Measurements from ENCODE around the gene OVAAL. TPM values are rescaled to one million over a fixed set of nuclear protein-coding genes. Genes with fewer than 3 reads are reported as not detected.

OVAAL gene
- under 1 TPM; 0.44 to 0.53 TPM for total RNA-seq
- long read RNA-seq: 0 reads

DNA sequence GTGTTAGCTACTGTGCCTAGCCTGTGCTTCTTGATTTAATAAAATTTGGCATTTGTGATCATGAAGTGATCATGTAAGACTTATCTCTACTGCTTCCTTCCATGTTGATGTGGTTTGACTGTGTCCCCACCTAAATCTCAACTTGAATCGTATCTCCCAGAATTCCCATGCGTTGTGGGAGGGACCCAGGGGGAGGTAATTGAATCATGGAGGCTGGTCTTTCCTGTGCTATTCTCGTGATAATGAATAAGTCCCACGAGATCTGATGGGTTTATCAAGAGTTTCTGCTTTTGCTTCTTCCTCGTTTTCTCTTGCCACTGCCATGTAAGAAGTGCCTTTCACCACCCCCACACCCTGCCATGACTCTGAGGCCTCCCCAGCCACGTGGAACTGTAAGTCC lies at the start of gene OVAAL:
Gene OVAAL, plus strand, starts transcription at position 301 of the 400 bp plus-strand sequence.
- DNase-seq (no peak), ATAC-seq (no peak)
- intact Hi-C loops (cut with DNase I): no loop called here

DNA sequence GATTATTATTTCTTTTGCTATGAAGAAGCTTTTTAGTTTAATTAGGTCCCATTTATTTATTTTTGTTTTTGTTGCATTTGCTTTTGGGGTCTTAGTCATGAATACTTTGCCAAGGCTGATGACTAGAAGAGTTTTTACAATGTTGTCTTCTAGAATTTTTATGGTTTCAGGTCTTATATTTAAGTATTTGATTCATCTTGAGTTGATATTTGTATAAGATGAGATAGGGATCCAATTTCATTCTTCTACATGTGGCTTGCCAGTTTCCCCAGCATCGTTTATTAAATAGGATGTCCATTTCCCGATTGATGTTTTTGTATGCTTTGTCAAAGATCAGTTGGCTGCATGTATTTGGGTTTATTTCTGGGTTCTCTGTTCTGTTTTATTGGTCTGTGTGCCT lies 47.9 kb upstream of the OVAAL start:
- ATAC-seq: no peak
- no peak for DNase-seq
- intact Hi-C loops (cut with DNase I): loop anchor here (10.0 kb wide), 2 partner anchors 344 to 654 kb away; no protein-coding TSS in a partner anchor

DNA sequence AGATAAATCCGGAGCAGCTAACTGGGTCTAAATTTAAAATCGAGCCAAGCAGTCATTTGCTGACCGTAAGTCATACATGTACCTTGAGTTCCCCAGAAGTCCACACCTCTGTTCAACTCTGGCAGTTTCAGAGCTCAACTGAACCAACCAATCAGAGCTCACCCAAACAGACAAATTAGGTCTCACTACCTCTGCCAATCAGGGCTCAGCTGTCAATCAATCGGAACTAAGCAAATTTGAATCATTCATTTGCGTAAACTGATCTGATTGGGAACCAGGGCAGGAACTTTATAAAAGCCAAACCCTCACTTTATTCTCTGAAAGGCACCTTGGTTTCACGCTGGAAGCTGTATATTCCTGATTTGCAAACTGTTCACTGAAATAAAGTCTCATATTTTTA lies 45.2 kb upstream of the OVAAL start:
- DNase-seq: no peak
- intact Hi-C loops (cut with DNase I): loop anchor here (10.0 kb wide), 2 partner anchors 341 to 651 kb away; no protein-coding TSS in a partner anchor
- no peak for ATAC-seq

DNA sequence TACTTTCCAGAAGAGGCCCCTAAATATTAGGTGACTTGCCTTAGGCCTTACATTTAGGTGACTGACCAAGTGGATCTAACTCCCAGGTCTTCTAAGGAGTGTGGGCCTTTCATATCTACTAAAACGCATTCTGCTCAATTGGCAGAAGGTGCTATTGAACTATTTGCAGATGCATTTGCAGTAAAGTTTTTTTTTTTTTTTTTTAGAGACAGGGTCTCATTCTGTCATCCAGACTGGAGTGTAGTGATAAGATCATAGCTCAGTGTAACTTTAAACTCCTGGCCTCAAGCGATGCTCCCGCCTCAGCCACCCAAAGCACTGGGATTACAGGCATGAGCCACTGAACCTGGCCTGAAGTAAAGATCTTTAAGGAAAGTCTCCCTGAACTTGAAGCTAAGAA lies 43.4 kb upstream of the OVAAL start:
- intact Hi-C loops (cut with DNase I): loop anchor here (5.0 to 10.0 kb wide), 3 partner anchors 339 to 649 kb away; no protein-coding TSS in a partner anchor
- no peak for DNase-seq
- ATAC-seq: no peak

DNA sequence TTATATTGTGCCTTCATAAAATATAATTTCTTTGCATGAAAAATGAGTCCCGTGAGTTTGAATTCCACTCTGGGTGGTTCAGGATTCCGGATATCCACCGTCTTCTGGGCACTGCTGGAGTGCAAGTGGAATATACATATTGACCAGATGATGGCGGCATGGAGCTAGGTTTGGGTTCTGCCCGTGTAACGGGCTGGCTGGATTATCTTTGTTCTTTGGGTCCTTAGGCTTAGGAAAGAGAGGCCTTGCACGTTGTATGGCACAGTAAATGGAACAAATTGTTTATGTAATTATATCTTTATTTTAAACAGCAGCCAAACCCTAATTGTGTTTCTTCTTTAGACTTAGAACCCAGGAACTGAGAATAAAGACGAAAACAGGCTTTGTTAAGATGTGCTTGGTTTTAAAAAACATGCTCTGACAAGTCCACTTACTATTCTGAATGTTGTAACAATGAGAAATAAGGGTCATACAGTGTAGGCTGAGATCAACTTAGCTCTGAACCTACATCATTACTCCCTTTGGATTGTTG lies 42.8 kb upstream of the OVAAL start:
- intact Hi-C loops (cut with DNase I): loop anchor here (5.0 to 10.0 kb wide), 3 partner anchors 339 to 649 kb away; no protein-coding TSS in a partner anchor

DNA sequence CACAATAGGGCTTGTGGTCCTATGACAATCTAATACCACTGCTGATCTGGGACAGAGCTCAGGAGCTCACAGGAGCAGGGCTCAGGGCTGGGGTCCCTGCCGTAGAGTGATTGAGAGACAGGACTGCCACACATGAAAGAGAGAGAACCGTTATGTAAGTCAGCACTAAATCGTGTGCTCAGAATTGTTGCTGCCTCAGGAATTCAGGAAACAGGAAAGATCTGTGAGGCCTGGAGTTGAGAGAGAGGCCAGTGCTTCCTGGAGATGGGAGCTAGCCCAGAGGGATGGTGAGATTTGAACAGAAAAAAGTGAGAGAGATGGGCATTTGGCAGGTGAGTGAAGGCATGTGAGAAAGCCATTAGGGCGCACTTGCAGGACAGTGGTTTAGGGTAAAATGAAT lies 38.9 kb upstream of the OVAAL start:
- no peak for ATAC-seq
- no peak for DNase-seq
- intact Hi-C loops (cut with DNase I): loop anchor here (5.0 to 10.0 kb wide), 4 partner anchors 335 to 645 kb away; no protein-coding TSS in a partner anchor

More for the DNA sequence above, 42.8 kb upstream of the OVAAL start:
- ATAC-seq (peak; percentile 95 to 96), DNase-seq (peak; percentile 58)

DNA sequence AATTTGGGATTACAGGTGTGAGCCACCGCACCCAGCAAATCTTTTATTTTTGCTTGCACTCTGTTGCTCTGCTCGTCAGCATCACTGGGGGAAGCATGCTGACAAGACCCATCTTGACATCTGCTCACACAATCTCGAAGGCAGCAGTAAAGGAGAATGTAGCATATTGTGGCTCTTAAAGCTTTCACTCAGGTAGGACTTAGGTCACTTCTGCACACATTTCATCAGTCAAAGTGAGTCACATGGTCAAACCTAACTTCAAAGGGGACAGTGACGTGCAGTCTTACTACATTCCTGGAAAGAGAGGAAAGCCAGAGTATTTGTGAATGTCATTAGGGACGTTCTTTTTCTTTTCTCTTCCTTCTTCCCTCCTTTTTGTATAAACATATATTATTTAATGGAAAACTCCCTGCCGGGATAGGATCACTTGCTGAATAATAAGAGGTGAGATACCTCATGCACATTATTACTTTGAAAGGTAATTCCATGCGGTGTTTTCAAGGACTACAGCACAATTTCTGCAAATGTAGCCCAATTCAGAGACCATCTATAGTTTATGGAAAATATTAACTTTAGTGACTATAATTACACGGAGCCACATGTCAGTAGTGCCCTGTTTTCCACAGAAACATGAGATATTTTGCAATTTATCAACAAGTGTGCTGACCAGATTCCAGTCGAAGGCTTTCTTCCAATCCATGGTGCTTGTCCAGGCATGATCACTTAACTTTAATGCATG lies 37.1 kb upstream of the OVAAL start:
- intact Hi-C loops (cut with DNase I): loop anchor here in 1 of 2 donors (10.0 kb wide), 1 partner anchor 623 kb away; no protein-coding TSS in a partner anchor
- ATAC-seq (no peak), DNase-seq (no peak)

DNA sequence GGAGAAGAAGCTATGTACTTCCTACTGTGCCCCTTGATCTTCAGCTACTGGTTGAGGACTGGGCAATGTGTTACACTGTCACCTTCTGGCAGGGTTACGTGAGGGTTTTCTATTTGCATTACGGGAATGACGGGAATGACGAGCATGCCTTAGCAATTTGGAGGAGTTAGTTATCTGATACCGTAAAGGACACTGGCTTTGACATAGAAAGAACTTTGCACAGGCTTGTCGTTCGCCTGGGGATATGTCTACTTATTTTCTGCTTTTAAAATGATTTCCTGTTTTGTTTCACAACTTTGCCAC lies 36.6 kb upstream of the OVAAL start:
- intact Hi-C loops (cut with DNase I): loop anchor here in 1 of 2 donors (10.0 kb wide), 1 partner anchor 623 kb away; no protein-coding TSS in a partner anchor
- DNase-seq: no peak
- ATAC-seq: no peak

DNA sequence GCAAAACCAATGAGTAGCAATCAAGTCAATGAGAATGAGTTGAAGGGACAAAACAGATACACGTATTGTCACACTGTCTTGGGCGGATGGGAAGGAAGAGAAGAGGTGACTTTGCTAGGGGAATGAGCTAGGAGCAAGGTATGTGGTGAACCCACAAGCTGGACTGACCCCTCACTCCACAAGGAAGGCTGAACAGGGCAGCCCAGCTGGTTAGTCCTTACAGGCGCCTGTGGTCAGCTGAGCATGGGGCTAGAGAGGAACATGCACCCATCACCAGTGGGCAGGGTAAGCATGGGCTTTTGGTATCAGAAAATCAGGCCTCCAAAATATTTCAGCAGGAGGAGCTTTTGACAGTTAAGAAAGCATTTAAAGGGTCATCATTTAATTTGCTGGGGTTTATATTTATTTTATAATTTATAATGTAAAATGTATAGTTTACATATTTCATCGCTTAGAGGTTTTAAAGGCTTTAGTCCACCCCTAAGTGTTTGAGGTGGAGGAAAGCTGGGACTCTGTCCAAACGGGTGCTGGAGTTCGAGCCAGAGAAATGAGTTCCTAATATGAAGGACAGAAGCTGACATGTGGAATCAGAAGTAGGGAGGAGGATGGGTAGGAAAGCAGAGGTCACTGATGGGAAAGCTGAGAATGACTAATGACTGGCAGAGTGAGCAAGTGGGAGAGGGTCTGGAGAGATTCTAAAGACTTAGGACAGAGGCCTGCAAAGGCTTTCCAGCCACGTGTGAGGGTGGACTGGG lies 34.4 kb upstream of the OVAAL start:
- intact Hi-C loops (cut with DNase I): loop anchor here in 1 of 2 donors (10.0 kb wide), 1 partner anchor 620 kb away; no protein-coding TSS in a partner anchor
- peak in 1 of 2 donors; percentile 54 for ATAC-seq
- no peak for DNase-seq

DNA sequence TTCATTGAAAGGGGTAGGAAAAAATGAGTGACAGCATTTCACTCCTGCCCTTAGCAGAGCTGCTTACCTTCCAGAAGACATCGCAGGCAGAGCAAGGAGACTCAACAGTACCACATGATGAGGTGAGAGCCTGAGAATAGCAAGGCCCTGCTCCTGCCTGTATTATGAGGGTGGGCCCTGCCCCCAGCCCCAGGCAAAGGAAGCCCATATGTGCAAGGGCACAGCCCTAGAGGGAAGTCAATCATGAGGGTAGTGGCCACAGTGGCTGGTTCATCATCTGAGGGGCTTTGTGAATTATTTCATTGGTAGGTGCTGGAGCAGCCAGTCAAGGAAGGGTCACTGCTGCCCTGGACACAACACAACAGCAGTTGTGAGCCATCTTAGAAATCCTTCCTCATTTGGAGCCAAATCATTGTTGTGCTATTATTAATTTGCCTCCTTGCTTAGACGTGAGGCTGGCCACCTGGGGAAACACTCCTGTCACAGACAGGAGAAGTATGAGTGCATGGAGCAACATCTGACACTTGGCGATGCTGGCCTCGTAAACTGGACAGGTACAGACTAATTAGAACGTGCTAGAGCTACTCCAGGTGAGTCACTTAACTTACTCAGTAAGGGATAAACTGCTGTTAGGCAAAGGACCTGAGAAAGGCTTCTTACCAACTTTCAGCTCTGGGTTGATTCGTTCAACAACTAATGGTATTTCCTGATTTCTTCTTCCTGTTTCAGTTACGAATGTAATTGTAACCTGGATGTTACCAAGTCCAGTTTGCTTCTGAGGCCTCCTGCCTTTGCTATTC lies 33.6 kb upstream of the OVAAL start:
- no peak for DNase-seq
- ATAC-seq: no peak
- intact Hi-C loops (cut with DNase I): loop anchor here in 1 of 2 donors (10.0 kb wide), 1 partner anchor 620 kb away; no protein-coding TSS in a partner anchor

DNA sequence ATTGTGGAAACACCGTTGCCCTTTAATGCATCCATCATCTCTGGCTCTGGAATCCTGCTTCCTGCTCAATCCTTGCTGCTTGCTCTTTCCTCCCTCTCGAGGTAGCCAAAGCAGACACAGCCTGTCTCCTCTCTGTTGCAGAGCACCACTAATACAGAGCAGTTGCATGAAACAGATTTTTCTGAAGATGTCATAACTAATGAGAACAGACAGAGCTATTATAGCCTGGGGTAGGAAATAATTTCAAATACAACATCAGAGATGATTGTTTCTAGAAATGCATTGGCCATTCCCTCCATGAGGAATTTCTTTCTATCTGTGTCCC lies 33.1 kb upstream of the OVAAL start:
- intact Hi-C loops (cut with DNase I): loop anchor here in 1 of 2 donors (10.0 kb wide), 1 partner anchor 619 kb away; no protein-coding TSS in a partner anchor
- DNase-seq (no peak), ATAC-seq (no peak)

DNA sequence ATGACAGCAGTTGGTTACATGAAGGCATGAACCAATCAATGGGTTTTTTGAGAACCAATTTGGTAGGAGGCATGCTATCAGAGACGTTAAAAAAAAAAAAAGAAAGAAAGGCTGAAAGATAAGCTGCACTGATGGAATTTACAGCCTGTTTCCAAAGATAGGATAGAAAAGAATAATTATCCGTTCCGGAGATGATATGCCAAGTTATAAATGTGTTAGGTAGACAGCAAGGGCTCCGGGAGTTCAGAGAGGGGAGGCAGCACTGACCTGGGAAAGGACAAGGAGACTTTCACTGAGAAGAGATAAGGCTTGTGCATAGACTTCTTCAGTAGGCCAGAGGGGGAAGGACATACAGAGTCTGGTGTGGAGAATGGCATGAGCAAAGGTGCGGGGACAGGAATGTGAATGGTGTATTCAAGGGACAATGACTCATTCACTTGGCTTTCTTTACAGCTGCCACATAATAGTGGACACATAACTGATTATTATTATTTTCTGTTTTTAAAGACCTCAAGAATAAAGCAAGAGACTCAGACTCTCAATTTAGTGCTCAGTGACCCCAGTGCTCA lies 31.6 kb upstream of the OVAAL start:
- DNase-seq (no peak), ATAC-seq (peak in 1 of 2 donors; percentile 40)
- intact Hi-C loops (cut with DNase I): loop anchor here in 1 of 2 donors (10.0 kb wide), 1 partner anchor 618 kb away; no protein-coding TSS in a partner anchor

DNA sequence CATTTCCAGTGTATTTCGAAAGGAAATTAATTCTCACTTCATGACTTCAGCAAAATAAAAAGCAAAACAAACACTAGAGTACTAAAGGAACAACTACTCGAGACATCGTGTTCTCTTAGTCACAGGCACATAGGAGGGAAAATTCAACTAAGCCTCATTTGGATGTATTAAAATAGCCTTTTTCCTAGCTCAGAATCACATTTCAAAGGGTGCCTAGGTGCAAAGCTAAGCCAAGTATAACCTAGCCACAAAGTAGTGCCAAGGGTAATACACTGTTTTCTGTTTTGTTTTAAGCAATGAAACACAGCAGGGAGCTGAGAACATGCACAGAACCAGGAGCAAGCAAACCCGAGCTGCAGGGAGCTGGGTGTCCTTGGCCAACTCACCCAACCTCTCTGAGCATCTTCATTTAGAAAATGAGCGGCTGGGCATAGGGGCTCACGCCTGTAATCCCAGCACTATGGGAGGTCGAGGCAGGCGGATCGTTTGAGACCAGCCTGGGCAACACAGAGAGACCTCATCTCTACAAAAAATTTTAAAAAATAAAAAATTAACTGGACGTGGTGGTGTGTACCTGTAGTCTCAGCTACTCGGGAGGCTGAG lies 29.8 kb upstream of the OVAAL start:
- ATAC-seq: no peak
- intact Hi-C loops (cut with DNase I): loop anchor here in 1 of 2 donors (10.0 kb wide), 1 partner anchor 616 kb away; no protein-coding TSS in a partner anchor
- no peak for DNase-seq

DNA sequence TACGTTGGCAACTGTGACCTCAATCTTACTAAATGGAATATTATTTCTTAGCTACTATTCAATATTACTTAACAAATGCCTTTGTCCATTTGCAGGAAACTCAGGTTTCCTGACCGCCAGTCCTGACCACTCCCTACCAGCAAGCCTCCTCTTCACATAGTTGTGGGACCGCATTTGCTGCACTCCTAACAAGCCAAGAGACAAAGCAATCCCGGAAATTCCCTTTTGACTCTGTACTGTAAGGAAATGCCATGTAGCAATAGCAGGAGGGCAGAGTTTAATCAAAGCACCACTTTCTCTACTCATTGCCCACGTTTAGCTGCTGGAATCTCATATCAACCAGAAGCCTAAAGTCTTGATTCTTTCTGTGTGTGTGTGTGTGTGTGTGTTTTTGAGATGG lies 28.3 kb upstream of the OVAAL start:
- DNase-seq (no peak), ATAC-seq (peak; percentile 63 to 64)
- intact Hi-C loops (cut with DNase I): loop anchor here (5.0 to 10.0 kb wide), 2 partner anchors 104 to 332 kb away; partner anchors contain the start of gene XPR1 (in 1 of the 2)

DNA sequence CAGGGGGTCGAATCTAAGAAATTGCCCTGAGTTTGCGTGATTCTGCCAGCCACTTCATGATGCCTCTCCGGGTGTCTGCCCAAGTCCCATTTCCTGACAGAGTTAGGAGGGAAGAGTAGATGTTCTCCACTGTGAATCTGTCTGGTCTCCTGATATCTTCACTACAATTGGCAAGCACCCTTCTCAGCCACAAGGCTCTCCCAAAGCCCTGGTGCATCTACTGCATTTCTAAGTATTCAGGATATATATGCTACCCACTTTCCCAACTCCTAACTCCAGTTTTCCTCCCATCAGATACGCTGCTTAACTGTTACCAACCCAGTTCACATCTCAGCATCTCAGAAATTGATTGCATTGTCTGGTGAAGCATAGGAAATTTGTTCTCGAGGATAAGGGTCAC lies 25.9 kb upstream of the OVAAL start:
- intact Hi-C loops (cut with DNase I): loop anchor here (5.0 to 10.0 kb wide), 2 partner anchors 102 to 329 kb away; partner anchors contain the start of gene XPR1 (in 1 of the 2)
- DNase-seq (no peak), ATAC-seq (no peak)

DNA sequence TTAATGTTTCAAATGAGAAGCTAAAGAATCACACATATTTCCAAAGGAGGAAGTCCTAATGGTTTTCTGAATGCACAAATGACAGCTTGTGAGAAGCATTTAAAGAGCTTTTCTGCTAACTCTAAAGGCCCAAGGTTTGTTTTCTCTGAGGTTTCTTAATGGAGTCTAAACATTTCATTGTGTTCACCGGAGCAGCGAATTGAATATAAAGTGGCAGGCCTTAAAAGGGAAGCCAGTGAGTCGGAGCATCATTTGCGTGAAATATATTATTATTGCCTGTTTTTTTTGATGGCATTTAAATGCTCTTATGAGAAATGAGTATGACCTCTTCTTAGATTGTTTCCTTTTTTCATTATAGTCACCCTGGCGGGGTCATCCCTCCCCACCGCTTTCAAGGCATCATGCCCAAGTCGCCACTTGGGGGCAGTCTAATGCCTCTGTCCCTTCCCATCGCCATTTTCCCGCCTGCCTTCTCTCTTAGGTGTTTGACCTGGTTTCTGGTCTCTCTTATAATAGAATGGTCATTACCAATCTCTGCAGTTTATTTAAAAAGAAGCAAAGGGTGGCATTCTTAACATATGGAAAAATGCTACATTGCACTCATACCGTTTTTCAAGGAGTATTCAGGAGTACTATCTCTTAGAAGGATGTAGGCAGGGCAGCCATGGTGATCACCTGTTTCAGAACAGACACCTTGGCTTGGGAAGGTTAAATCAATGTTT lies 25.3 kb upstream of the OVAAL start:
- DNase-seq (peak; percentile 70), ATAC-seq (peak; percentile 81 to 86)
- intact Hi-C loops (cut with DNase I): loop anchor here (5.0 to 10.0 kb wide), 2 partner anchors 101 to 329 kb away; partner anchors contain the start of gene XPR1 (in 1 of the 2)

DNA sequence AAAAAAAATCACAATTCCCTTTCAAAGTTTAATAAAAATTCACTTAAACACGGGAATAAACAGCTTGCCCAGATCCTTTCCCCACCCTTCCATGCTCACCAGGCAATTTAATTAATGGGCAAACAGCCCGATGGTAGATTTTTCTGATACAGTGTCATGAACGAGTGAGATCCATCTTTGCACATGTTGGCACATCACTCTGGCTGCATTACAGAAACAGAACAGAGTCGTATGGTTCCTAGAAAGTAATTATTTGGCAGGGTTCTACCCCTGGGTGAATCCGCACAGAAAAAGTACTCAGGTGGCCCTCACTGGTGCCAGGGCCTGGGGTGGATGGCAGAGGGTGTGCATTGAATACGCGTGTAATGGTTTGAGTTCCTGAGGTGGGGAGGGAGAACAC lies 24.6 kb upstream of the OVAAL start:
- DNase-seq (no peak), ATAC-seq (no peak)
- intact Hi-C loops (cut with DNase I): loop anchor here (5.0 to 10.0 kb wide), 2 partner anchors 101 to 328 kb away; partner anchors contain the start of gene XPR1 (in 1 of the 2)

Data from left cardiac atrium (tissue), 4 donors.